ENCODE results near the gene UBE2L5. TPM values are rescaled to one million over a fixed set of nuclear protein-coding genes. Genes with fewer than 3 reads are reported as not detected.

UBE2L5 gene
- total RNA-seq, 4 donors from 2014 or later, result 0.39 TPM; not detected in 3

GRCh38 chr13:30403456-30403855 lies 18.8 kb upstream of the UBE2L5 start:
- H3K27ac ChIP-seq (replicated peaks in 1 of 4), result no peak overlapping the region
- intact Hi-C loops (cut with DNase I), result loop anchor here (10.0 kb wide), 1 partner anchor 461 kb away; no protein-coding TSS in a partner anchor
- 76% methylated on average over 6 of the region's 6 CpGs for WGBS

GRCh38 chr13:30404207-30404606 lies 18.1 kb upstream of the UBE2L5 start:
- intact Hi-C loops (cut with DNase I), result loop anchor here (10.0 kb wide), 1 partner anchor 461 kb away; no protein-coding TSS in a partner anchor
- Histone ChIP-seq H3K4me3 (no peak overlapping the region), H3K36me3 (no peaks in the 10 kb centered on the region), H3K9me3 (no peaks in the 10 kb centered on the region), H3K4me1 (peaks cover 11 to 34% (median 24%) of the 10 kb centered on the region in 4 donors), H3K27ac (replicated peaks in 1 of 4) (no peak overlapping the region), H3K27me3 (no peaks in the 10 kb centered on the region)
- no peak for DNase-seq (ENCODE audit: extremely low spot score)
- TF ChIP-seq POLR2AphosphoS5 (IDR thresholded peaks at IDR 0.05), result no peak
- no peak for TF ChIP-seq EP300 (IDR thresholded peaks at IDR 0.05)
- TF ChIP-seq POLR2A (IDR thresholded peaks at IDR 0.05; ENCODE audit: low read depth), result no peak
- WGBS, result 92% methylated on average over 5 of the region's 5 CpGs

More at GRCh38 chr13:30403456-30403855, 18.8 kb upstream of the UBE2L5 start:
- Histone ChIP-seq H3K36me3 (no peaks in the 10 kb centered on the region), H3K9me3 (no peaks in the 10 kb centered on the region), H3K4me3 (no peak overlapping the region), H3K4me1 (peaks cover 4 to 27% (median 17%) of the 10 kb centered on the region in 4 donors), H3K27me3 (no peaks in the 10 kb centered on the region)
- no peak for DNase-seq (ENCODE audit: extremely low spot score)
- TF ChIP-seq EP300 (IDR thresholded peaks at IDR 0.05), result no peak
- no peak for TF ChIP-seq POLR2A (IDR thresholded peaks at IDR 0.05; ENCODE audit: low read depth)
- no peak for TF ChIP-seq CTCF (IDR thresholded peaks at IDR 0.05)
- no peak for TF ChIP-seq POLR2AphosphoS5 (IDR thresholded peaks at IDR 0.05)

GRCh38 chr13:30406779-30407416 lies 15.4 kb upstream of the UBE2L5 start:
- 94% methylated on average over 8 of the region's 8 CpGs for WGBS
- Histone ChIP-seq H3K4me1 (peaks cover 11 to 49% (median 36%) of the 10 kb centered on the region in 4 donors), H3K4me3 (no peak overlapping the region), H3K9me3 (no peaks in the 10 kb centered on the region), H3K27me3 (no peaks in the 10 kb centered on the region), H3K27ac (replicated peaks in 1 of 4) (no peak overlapping the region), H3K36me3 (no peaks in the 10 kb centered on the region)
- no peak for DNase-seq (ENCODE audit: extremely low spot score)
- intact Hi-C loops (cut with DNase I), result loop anchor here (5.0 to 10.0 kb wide), 3 partner anchors 55 to 458 kb away; partner anchors contain the start of gene USPL1
- TF ChIP-seq POLR2AphosphoS5 (IDR thresholded peaks at IDR 0.05) (no peak), POLR2A (IDR thresholded peaks at IDR 0.05; ENCODE audit: low read depth) (no peak), EP300 (IDR thresholded peaks at IDR 0.05) (no peak), CTCF (IDR thresholded peaks at IDR 0.05) (no peak)

- intact Hi-C loops (cut with DNase I), result loop anchor here (5.0 to 10.0 kb wide), 3 partner anchors 54 to 456 kb away; partner anchors contain the start of gene USPL1
- no peaks in the 10 kb centered on the region for H3K36me3 ChIP-seq
- peaks cover 11 to 49% (median 36%) of the 10 kb centered on the region in 4 donors for H3K4me1 ChIP-seq
- H3K4me3 ChIP-seq, result peak overlapping the region; percentile 48 to 52 (median 50)
- peak overlapping the region; percentile 81 to 91 (median 86) for H3K27ac ChIP-seq (replicated peaks in 1 of 4)
- H3K9me3 ChIP-seq, result no peaks in the 10 kb centered on the region
- peak; percentile 85 to 96 (median 96) for TF ChIP-seq CTCF (IDR thresholded peaks at IDR 0.05)
- peak; percentile 77 to 78 for TF ChIP-seq POLR2AphosphoS5 (IDR thresholded peaks at IDR 0.05)
- no peak for TF ChIP-seq EP300 (IDR thresholded peaks at IDR 0.05)
- TF ChIP-seq POLR2A (IDR thresholded peaks at IDR 0.05; ENCODE audit: low read depth), result no peak
- 22% methylated on average over 33 of the region's 51 CpGs for WGBS
- peak; percentile 98 for DNase-seq (ENCODE audit: extremely low spot score)
- H3K27me3 ChIP-seq, result no peaks in the 10 kb centered on the region
Observed at GRCh38 chr13:30408319-30409101, 13.8 kb upstream of the UBE2L5 start.

Data from esophagus muscularis mucosa (tissue), 4 donors.